Left lobe of liver (tissue), 2 donors: ENCODE data around the gene PIK3R3. TPM values are rescaled to one million over a fixed set of nuclear protein-coding genes. Genes with fewer than 3 reads are reported as not detected.

Experiments used
- ATAC-seq: fragments of 200-7000 bp; cut with Tn5 transposase; one replicate; pipeline ENCODE4 v1.9.1; 2020; ENCODE audit warnings: mild to moderate bottlenecking, moderate library complexity
- DNase-seq: peaks from one replicate; pipeline ENCODE4 v3.0.0-alpha.2; 2020; ENCODE audit warnings: low spot score
- total RNA-seq: library from RNA; stranded (reverse); gene quantifications from one replicate; pipeline ENCODE4 v1.2.1, GENCODE V29; 2021
- donor health status: DM: no; HTN: no; CAD: no; lungs with moderate emphysema.
- donor health status: DM: no; HTN: yes; CAD: no.

The PIK3R3 gene
- total RNA-seq, 1 donor from 2014 or later, result 3.1 TPM

GRCh38 chr1:46030876-46031660 lies 101.4 kb downstream of the PIK3R3 start:
- DNase-seq (no peak), ATAC-seq (no peak)

- DNase-seq, result no peak
- no peak for ATAC-seq
Observed at GRCh38 chr1:46030074-46030870, 102.2 kb downstream of the PIK3R3 start.

- DNase-seq (no peak), ATAC-seq (no peak)
Observed at GRCh38 chr1:46027788-46028573, 104.4 kb downstream of the PIK3R3 start.

- ATAC-seq (peak; percentile 27), DNase-seq (no peak)
Observed at GRCh38 chr1:46026531-46026930, 105.9 kb downstream of the PIK3R3 start.

- DNase-seq (no peak), ATAC-seq (peak; percentile 85)
Observed at GRCh38 chr1:46021046-46021996, 111.1 kb downstream of the PIK3R3 start.

GRCh38 chr1:46020010-46020409 lies 112.4 kb downstream of the PIK3R3 start:
- ATAC-seq (peak; percentile 11), DNase-seq (no peak)

GRCh38 chr1:46019348-46019747 lies 113.1 kb downstream of the PIK3R3 start:
- DNase-seq, result no peak
- no peak for ATAC-seq

GRCh38 chr1:46017876-46018503 lies 114.4 kb downstream of the PIK3R3 start:
- DNase-seq (no peak), ATAC-seq (no peak)

- no peak for ATAC-seq
- no peak for DNase-seq
Observed at GRCh38 chr1:46013581-46013980, 118.8 kb downstream of the PIK3R3 start.

- DNase-seq, result no peak
Observed at GRCh38 chr1:46012236-46012635, 120.2 kb downstream of the PIK3R3 start.

GRCh38 chr1:46011121-46011695 lies 121.2 kb downstream of the PIK3R3 start:
- DNase-seq (no peak), ATAC-seq (no peak)

More at GRCh38 chr1:46012236-46012635, 120.2 kb downstream of the PIK3R3 start:
- ATAC-seq, result no peak

- DNase-seq, result no peak
- ATAC-seq, result no peak
Observed at GRCh38 chr1:46010611-46011010, 121.8 kb downstream of the PIK3R3 start.

GRCh38 chr1:46008585-46008984 lies 123.8 kb downstream of the PIK3R3 start:
- DNase-seq, result no peak
- no peak for ATAC-seq

- ATAC-seq (no peak), DNase-seq (no peak)
Observed at GRCh38 chr1:46005594-46005993, 126.8 kb downstream of the PIK3R3 start.

GRCh38 chr1:46004492-46004891 lies 127.9 kb downstream of the PIK3R3 start:
- ATAC-seq, result no peak
- DNase-seq, result no peak

- ATAC-seq, result peak; percentile 89
- peak; percentile 66 for DNase-seq
Observed at GRCh38 chr1:46003315-46003714, 129.1 kb downstream of the PIK3R3 start.

- no peak for DNase-seq
- peak; percentile 18 for ATAC-seq
Observed at GRCh38 chr1:46002551-46003150, 129.8 kb downstream of the PIK3R3 start.

GRCh38 chr1:46001081-46001785 lies 131.2 kb downstream of the PIK3R3 start:
- ATAC-seq (no peak), DNase-seq (no peak)
